Progenitor cell of endocrine pancreas (in vitro differentiated cells): ENCODE measurements around the gene MYOC. TPM values are rescaled to one million over a fixed set of nuclear protein-coding genes. Genes with fewer than 3 reads are reported as not detected.
"Not testable (repeated sequence)": the region's sequence is repeated elsewhere in the genome, so short reads cannot be mapped to it uniquely, and the experiment has no call there.

Experiments used
- DNase-seq: peaks from one replicate; pipeline ENCODE4 v3.0.0; 2021; ENCODE audit warnings: low spot score; ENCODE audit not compliant: unreplicated experiment
- H3K27ac Mint-ChIP-seq: 2 replicates; pipeline ENCODE4 v1.8.0; 2021; ENCODE audit warnings: mild to moderate bottlenecking, moderate library complexity, mixed read lengths
- H3K27me3 Mint-ChIP-seq: 2 replicates; pipeline ENCODE4 v1.8.0; 2021; ENCODE audit warnings: mixed read lengths
- H3K36me3 Mint-ChIP-seq: 2 replicates; pipeline ENCODE4 v1.8.0; 2022; ENCODE audit warnings: mixed read lengths; ENCODE audit not compliant: insufficient read depth
- H3K4me1 Mint-ChIP-seq: 2 replicates; pipeline ENCODE4 v1.8.0; 2021; ENCODE audit warnings: low read depth, mixed read lengths
- H3K4me3 Mint-ChIP-seq: 2 replicates; pipeline ENCODE4 v1.8.0; 2021; ENCODE audit warnings: low read depth, mild to moderate bottlenecking, moderate library complexity, mixed read lengths
- H3K9me3 Mint-ChIP-seq: 2 replicates; pipeline ENCODE4 v1.8.0; 2021; ENCODE audit warnings: low read depth, mixed read lengths
- long read RNA-seq: library from polyadenylated mRNA; unstranded; transcript quantifications from one replicate; pipeline ENCODE4 v2.0.0, GENCODE V29; 2020
- total RNA-seq: library from RNA; stranded (reverse); gene quantifications from 2 replicates; pipeline ENCODE4 v1.2.1, GENCODE V29; 2021
- TF ChIP-seq, protein P1 (sequence below): fragments of 200-600 bp; sonication (generic); IDR thresholded peaks from one replicate; pipeline ENCODE4 v1.5.0; 2021; ENCODE audit warnings: antibody characterized with exemption, mild to moderate bottlenecking; ENCODE audit not compliant: unreplicated experiment

The MYOC gene
- total RNA-seq: not detected in 2 replicates
- long read RNA-seq: 0 reads

DNA sequence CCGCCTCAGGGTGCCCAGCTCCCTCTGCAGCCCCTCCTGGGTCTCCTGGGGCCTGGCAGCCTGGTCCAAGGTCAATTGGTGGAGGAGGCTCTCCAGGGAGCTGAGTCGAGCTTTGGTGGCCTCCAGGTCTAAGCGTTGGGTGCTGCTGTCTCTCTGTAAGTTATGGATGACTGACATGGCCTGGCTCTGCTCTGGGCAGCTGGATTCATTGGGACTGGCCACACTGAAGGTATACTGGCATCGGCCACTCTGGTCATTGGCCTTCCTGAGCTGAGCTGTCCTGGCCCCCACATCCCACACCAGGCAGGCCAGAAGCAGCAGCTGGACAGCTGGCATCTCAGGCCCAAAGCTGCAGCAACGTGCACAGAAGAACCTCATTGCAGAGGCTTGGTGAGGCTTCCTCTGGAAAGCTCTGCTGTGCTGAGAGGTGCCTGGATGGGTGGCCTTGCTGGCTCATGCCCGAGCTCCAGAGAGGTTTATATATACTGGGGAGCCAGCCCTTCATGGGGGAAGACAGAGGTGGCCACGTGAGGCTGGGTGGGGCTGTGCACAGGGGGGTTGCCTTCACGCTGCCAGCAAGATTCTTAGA is at the start of gene MYOC:
MYOC (minus strand) TSS at position 455 of the 589 bp plus-strand sequence; CDS start at position 378, 77 bp downstream.
- TF ChIP-seq, protein P1, sequence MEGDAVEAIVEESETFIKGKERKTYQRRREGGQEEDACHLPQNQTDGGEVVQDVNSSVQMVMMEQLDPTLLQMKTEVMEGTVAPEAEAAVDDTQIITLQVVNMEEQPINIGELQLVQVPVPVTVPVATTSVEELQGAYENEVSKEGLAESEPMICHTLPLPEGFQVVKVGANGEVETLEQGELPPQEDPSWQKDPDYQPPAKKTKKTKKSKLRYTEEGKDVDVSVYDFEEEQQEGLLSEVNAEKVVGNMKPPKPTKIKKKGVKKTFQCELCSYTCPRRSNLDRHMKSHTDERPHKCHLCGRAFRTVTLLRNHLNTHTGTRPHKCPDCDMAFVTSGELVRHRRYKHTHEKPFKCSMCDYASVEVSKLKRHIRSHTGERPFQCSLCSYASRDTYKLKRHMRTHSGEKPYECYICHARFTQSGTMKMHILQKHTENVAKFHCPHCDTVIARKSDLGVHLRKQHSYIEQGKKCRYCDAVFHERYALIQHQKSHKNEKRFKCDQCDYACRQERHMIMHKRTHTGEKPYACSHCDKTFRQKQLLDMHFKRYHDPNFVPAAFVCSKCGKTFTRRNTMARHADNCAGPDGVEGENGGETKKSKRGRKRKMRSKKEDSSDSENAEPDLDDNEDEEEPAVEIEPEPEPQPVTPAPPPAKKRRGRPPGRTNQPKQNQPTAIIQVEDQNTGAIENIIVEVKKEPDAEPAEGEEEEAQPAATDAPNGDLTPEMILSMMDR: no peak
- no peaks in the 10 kb centered on the region for H3K9me3 Mint-ChIP-seq

DNA sequence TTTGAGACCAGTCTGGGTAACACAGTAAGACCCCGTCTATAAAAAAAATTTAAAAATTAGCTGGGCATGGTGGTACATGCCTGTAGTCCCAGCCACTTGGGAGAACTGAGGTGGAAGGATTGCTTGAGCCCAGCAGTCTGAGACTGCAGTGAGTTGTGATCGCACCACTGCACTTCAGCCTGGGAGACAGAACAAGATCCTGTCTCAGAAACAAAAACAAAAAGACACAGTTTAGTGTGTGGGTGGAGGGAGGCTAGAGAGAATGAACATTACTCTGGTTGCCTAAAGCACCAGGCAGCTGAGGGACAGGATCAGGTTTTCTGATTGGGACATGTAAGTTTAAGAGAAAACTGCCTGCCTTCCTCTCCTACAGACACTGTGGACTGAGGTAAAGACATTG is 47.0 kb upstream of the MYOC start:
- H3K27me3 Mint-ChIP-seq: no peaks in the 10 kb centered on the region

More for the DNA sequence above, at the start of gene MYOC:
- Mint-ChIP-seq H3K4me1 (peaks cover 11% of the 10 kb centered on the region), H3K4me3 (no peak within 1 kb of the TSS), H3K27me3 (peaks cover 6% of the 10 kb centered on the region), H3K36me3 (no peaks in the 10 kb centered on the region), H3K27ac (peak within 1 kb of the TSS; percentile 74)
- DNase-seq: no peak

DNA sequence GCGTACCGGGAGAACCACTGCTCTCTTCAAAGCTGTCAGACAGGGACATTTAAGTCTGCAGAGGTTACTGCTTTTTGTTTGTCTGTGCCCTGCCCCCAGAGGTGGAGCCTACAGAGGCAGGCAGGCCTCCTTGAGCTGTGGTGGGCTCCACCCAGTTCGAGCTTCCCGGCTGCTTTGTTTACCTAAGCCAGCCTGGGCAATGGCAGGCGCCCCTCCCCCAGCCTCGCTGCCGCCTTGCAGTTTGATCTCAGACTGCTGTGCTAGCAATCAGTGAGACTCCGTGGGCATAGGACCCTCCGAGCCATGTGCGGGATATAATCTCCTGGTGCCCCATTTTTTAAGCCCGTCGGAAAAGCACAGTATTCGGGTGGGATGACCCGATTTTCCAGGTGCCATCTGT is 43.3 kb upstream of the MYOC start:
- H3K27me3 Mint-ChIP-seq, H3K36me3 Mint-ChIP-seq, DNase-seq, H3K27ac Mint-ChIP-seq, H3K4me1 Mint-ChIP-seq, H3K4me3 Mint-ChIP-seq: not testable (repeated sequence)
- peaks cover 22% of the 10 kb centered on the region for H3K9me3 Mint-ChIP-seq

More for the DNA sequence above, 47.0 kb upstream of the MYOC start:
- no peak overlapping the region for H3K4me3 Mint-ChIP-seq
- TF ChIP-seq, protein P1: no peak
- DNase-seq: no peak
- H3K4me1 Mint-ChIP-seq: no peaks in the 10 kb centered on the region
- peaks cover 17% of the 10 kb centered on the region for H3K9me3 Mint-ChIP-seq
- peak overlapping the region; percentile 52 for H3K27ac Mint-ChIP-seq
- peaks cover 6% of the 10 kb centered on the region for H3K36me3 Mint-ChIP-seq

DNA sequence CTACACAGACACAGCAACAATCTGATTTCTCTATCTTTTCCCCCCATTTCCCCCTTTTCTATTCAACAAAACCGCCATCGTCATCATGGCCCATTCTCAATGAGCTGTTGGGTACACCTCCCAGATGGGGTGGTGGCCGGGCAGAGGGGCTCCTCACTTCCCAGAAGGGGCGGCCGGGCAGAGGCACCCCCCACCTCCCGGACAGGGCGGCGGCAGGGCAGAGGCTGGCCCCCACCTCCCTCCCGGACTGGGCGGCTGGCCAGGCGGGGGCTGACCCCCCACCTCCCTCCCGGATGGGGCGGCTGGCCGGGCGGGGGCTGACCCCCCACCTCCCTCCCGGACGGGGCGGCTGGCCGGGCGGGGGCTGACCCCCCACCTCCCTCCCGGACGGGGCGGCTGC is 41.1 kb upstream of the MYOC start:
- H3K36me3 Mint-ChIP-seq, H3K4me1 Mint-ChIP-seq, H3K4me3 Mint-ChIP-seq, H3K27me3 Mint-ChIP-seq, DNase-seq, H3K27ac Mint-ChIP-seq: not testable (repeated sequence)
- peaks cover 22% of the 10 kb centered on the region for H3K9me3 Mint-ChIP-seq

DNA sequence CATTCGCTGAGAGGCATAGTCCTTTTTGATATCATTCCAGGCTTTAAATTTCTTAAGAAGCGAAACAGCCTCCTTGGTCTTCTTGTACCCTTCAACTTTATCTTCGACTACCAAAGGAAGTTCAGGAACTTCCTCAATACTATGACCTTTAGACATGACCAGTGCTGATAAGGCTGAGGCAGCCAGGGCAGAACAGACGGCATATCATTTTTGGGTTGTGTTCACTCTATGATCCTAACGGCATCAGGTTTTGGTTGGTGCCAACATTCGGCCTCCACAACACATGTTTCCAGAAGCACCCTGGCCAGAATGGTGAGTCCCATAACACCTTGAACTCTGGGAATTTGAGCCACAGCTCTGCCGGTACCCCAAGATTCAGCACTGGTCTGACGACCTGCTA is 31.4 kb upstream of the MYOC start:
- TF ChIP-seq, protein P1: no peak
- H3K27me3 Mint-ChIP-seq: no peaks in the 10 kb centered on the region
- DNase-seq: no peak
- no peak overlapping the region for H3K4me3 Mint-ChIP-seq
- H3K4me1 Mint-ChIP-seq: no peaks in the 10 kb centered on the region
- H3K9me3 Mint-ChIP-seq: no peaks in the 10 kb centered on the region
- H3K36me3 Mint-ChIP-seq: no peaks in the 10 kb centered on the region
- H3K27ac Mint-ChIP-seq: no peak overlapping the region

DNA sequence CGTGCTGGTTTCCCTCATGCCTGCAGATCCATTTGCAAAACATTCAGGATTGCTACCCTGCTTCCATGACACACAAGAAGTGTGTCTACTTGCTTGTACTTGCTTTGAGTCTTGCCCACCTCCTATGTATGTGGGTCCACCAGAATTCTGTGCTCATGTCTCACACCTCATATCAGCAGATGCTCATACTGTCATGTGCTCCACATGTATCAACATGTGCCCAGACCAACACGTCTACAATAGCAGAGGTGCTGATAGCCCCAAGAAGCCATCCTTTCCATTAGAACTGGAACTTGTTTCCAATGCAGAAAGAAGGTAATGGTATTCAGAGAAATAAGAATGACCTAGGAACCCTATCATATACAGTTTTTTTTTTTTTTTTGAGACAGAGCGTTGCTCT is 27.9 kb upstream of the MYOC start:
- no peaks in the 10 kb centered on the region for H3K4me1 Mint-ChIP-seq
- no peak for DNase-seq
- no peaks in the 10 kb centered on the region for H3K36me3 Mint-ChIP-seq
- TF ChIP-seq, protein P1: no peak
- H3K9me3 Mint-ChIP-seq: no peaks in the 10 kb centered on the region
- no peaks in the 10 kb centered on the region for H3K27me3 Mint-ChIP-seq
- H3K27ac Mint-ChIP-seq: no peak overlapping the region
- H3K4me3 Mint-ChIP-seq: no peak overlapping the region
